OCI-LY3 (cell line): ENCODE measurements around the gene TMEM87B.

Source experiments
- H2AFZ ChIP-seq: fragments of 200-600, 300-600 bp; shearing (Covaris generic); 2 replicates; pipeline ENCODE4 v1.6.0; 2014; ENCODE audit warnings: antibody characterized with exemption, low read depth, low read length
- H3K27ac ChIP-seq: fragments of 200-600, 300-600 bp; sonication (generic); 2 replicates; pipeline ENCODE4 v1.5.1; 2014; ENCODE audit warnings: mild to moderate bottlenecking, low read length, moderate library complexity, mixed read lengths
- H3K27me3 ChIP-seq: fragments of 200-600, 300-600 bp; sonication (generic); 2 replicates; pipeline ENCODE4 v1.6.1; 2014; ENCODE audit warnings: low read depth, low read length, mixed read lengths
- H3K36me3 ChIP-seq: fragments of 200-600, 300-600 bp; sonication (generic); replicated peaks from 2 replicates; pipeline ENCODE3; 2014; ENCODE audit warnings: low read depth, low read length, mixed read lengths
- H3K4me1 ChIP-seq: fragments of 300-600, 200-600 bp; sonication (generic); 2 replicates; pipeline ENCODE4 v1.6.1; 2014; ENCODE audit warnings: low read length, mixed read lengths
- H3K4me2 ChIP-seq: fragments of 200-600, 300-600 bp; sonication (generic); 2 replicates; pipeline ENCODE4 v1.6.1; 2014; ENCODE audit warnings: low read length, mixed read lengths
- H3K4me3 ChIP-seq: fragments of 300-600, 200-600 bp; sonication (generic); 2 replicates; pipeline ENCODE4 v1.5.1; 2014; ENCODE audit warnings: antibody characterized with exemption, mild to moderate bottlenecking, low read length, moderate library complexity
- H3K79me2 ChIP-seq: fragments of 300-600, 200-600 bp; shearing (Covaris generic); 2 replicates; pipeline ENCODE4 v1.6.1; 2014; ENCODE audit warnings: mild to moderate bottlenecking, low read length, mixed read lengths
- H3K9ac ChIP-seq: fragments of 300-600, 200-600 bp; shearing (Covaris generic); 2 replicates; pipeline ENCODE4 v1.6.0; 2014; ENCODE audit warnings: mild to moderate bottlenecking, low read length, moderate library complexity
- H3K9me3 ChIP-seq: fragments of 200-600, 300-600 bp; shearing (Covaris generic); 2 replicates; pipeline ENCODE4 v1.6.1; 2014; ENCODE audit warnings: low read length, mixed read lengths; ENCODE audit not compliant: insufficient read depth
- H4K20me1 ChIP-seq: fragments of 200-600, 300-600 bp; sonication (generic); 2 replicates; pipeline ENCODE4 v1.6.1; 2016; ENCODE audit warnings: low read length, mixed read lengths; ENCODE audit not compliant: insufficient read depth
- EZH2phosphoT487 ChIP-seq: fragments of 200-600 bp; shearing (Covaris generic); IDR thresholded peaks from 2 replicates; pipeline ENCODE4 v1.6.1; 2018; ENCODE audit warnings: antibody characterized with exemption, mixed run types, low read depth
- TF ChIP-seq, protein P1 (sequence below): fragments of 200-600, 300-600 bp; sonication (generic); IDR thresholded peaks from 2 replicates; pipeline ENCODE4 v1.5.1; 2014; ENCODE audit warnings: antibody characterized with exemption, low read length, low read depth

TMEM87B gene

GRCh38 chr2:112156152-112156986 is 101.3 kb downstream of the TMEM87B start:
- Histone ChIP-seq H3K36me3 (no peaks in the 10 kb centered on the region), H3K4me1 (peaks cover 6% of the 10 kb centered on the region; the same call in 1 of the 2 replicates), H2AFZ (no peak overlapping the region), H3K4me3 (no peak overlapping the region), H3K27me3 (no peaks in the 10 kb centered on the region), H3K9ac (no peak overlapping the region), H3K79me2 (no peaks in the 10 kb centered on the region), H3K9me3 (no peaks in the 10 kb centered on the region), H3K4me2 (no peak overlapping the region), H3K27ac (no peak overlapping the region), H4K20me1 (no peaks in the 10 kb centered on the region)
- TF ChIP-seq, protein P1, sequence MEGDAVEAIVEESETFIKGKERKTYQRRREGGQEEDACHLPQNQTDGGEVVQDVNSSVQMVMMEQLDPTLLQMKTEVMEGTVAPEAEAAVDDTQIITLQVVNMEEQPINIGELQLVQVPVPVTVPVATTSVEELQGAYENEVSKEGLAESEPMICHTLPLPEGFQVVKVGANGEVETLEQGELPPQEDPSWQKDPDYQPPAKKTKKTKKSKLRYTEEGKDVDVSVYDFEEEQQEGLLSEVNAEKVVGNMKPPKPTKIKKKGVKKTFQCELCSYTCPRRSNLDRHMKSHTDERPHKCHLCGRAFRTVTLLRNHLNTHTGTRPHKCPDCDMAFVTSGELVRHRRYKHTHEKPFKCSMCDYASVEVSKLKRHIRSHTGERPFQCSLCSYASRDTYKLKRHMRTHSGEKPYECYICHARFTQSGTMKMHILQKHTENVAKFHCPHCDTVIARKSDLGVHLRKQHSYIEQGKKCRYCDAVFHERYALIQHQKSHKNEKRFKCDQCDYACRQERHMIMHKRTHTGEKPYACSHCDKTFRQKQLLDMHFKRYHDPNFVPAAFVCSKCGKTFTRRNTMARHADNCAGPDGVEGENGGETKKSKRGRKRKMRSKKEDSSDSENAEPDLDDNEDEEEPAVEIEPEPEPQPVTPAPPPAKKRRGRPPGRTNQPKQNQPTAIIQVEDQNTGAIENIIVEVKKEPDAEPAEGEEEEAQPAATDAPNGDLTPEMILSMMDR, result no peak
- no peak for TF ChIP-seq EZH2phosphoT487

DNA sequence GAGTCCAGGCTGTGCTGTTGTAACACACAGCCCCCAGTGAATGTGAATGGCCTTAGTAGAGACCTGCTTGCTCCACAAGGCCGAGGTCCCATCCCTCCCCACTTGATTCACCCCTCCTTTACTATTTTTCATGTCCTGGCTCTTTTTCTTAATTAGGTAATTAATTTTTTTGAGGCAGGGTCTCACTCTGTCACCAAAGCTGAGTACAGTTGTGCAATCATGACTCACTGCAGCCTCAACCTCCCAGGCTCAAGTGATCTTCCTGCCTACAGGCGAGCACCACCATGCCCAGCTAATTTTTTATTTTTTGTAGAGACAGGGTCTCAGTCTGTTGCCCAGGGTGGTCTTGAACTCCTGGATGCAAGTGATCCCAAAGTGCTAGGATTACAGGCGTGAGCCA is 102.4 kb downstream of the TMEM87B start:
- Histone ChIP-seq H4K20me1 (no peaks in the 10 kb centered on the region), H3K79me2 (no peaks in the 10 kb centered on the region), H3K4me3 (no peak overlapping the region), H3K9me3 (no peaks in the 10 kb centered on the region), H3K27ac (no peak overlapping the region), H3K4me1 (peaks cover 6% of the 10 kb centered on the region; the same call in 1 of the 2 replicates), H3K27me3 (no peaks in the 10 kb centered on the region), H3K4me2 (no peak overlapping the region), H3K9ac (no peak overlapping the region), H2AFZ (no peak overlapping the region), H3K36me3 (no peaks in the 10 kb centered on the region)
- no peak for TF ChIP-seq EZH2phosphoT487
- TF ChIP-seq, protein P1, result no peak

DNA sequence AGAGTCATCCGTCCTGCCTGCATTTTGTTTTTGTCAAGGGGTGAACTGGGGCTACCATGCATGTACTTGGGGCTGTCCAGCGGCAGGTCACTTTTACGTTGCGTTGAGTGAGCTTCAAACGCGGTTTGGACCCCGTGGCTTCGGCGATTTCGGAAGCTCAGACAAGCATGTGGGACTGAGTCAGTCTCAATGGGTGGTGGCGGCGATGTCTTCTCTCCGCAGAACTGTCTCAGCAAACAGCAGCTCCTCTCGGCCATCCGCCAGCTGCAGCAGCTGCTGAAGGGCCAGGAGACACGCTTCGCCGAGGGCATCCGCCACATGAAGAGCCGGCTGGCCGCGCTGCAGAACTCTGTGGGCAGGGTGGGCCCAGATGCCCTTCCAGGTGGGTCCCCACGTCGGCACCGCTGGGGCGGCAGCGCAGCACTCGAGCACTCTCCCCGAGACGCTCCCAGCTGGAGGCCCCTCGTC is 104.4 kb downstream of the TMEM87B start:
- no peaks in the 10 kb centered on the region for H3K79me2 ChIP-seq
- H3K36me3 ChIP-seq, result no peaks in the 10 kb centered on the region
- TF ChIP-seq, protein P1, result no peak
- no peak for TF ChIP-seq EZH2phosphoT487
- H3K9ac ChIP-seq, result no peak overlapping the region
- H3K9me3 ChIP-seq, result no peaks in the 10 kb centered on the region
- H4K20me1 ChIP-seq, result no peaks in the 10 kb centered on the region
- peak overlapping the region; percentile 62 for H3K4me2 ChIP-seq
- no peak overlapping the region for H3K27ac ChIP-seq
- H2AFZ ChIP-seq, result peak overlapping the region; percentile 83
- no peaks in the 10 kb centered on the region for H3K27me3 ChIP-seq
- H3K4me3 ChIP-seq, result peak overlapping the region; percentile 55
- H3K4me1 ChIP-seq, result peaks cover 6% of the 10 kb centered on the region; the same call in 1 of the 2 replicates

DNA sequence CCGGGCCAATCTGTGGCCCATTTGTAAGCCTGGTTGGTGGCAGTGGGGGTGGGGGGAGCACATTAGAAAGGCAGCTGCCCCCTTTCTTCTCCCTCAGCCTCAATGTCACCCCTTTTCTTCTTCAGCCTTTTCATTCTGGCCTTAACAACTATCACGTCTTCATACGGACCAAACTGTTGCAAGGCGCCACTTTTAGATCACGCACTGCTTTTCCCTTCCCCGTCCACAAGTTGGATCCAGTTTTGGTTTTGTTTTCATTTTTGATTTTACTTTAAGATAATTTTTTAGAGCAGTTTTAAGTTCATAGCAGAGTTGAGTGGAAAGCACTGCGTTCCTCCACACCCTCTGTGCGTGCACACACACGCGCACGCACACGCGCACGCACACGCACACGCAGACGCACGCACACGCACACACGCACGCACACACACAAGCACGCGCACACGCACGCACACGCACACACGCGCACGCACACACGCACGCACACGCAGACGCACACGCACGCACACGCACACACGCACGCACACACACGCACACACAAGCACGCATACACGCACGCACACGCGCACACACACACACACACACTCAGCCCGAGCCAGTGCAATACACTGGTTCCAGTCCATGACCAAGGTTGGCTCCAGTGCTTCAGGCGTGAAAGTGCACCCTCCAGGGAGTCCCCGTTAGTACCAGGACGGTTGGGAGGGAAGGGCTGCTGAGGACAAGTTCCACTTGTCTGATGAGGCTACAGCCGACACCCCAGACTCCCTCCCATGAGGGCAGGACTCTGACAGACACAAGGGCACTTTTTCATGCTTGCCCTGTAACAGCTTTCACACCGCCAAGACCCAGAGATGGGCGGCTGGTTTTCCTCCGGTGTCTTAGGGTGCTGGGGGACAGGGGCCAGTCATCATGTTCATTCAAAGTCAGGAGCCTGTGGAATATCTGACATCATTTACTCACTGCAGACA is 105.5 kb downstream of the TMEM87B start:
- Histone ChIP-seq H3K4me2 (no peak overlapping the region), H3K9ac (no peak overlapping the region), H2AFZ (no peak overlapping the region), H3K27me3 (no peaks in the 10 kb centered on the region), H4K20me1 (no peaks in the 10 kb centered on the region), H3K4me1 (peaks cover 6% of the 10 kb centered on the region; the same call in 1 of the 2 replicates), H3K36me3 (no peaks in the 10 kb centered on the region), H3K27ac (no peak overlapping the region), H3K9me3 (no peaks in the 10 kb centered on the region), H3K79me2 (no peaks in the 10 kb centered on the region), H3K4me3 (no peak overlapping the region)
- TF ChIP-seq, protein P1, result no peak
- TF ChIP-seq EZH2phosphoT487, result no peak
